WTC11 (cell line): Measurements from ENCODE around the gene CLDN9. TPM values are rescaled to one million over a fixed set of nuclear protein-coding genes. Genes with fewer than 3 reads are reported as not detected.

ENCODE experiments used
- ATAC-seq: fragments of 200-7000 bp; cut with Tn5 transposase; 2 replicates; pipeline ENCODE4 v1.10.0; 2021; ENCODE audit warnings: mild to moderate bottlenecking, moderate library complexity
- CTCF ChIA-PET: fragments of 300-600 bp; sonication (Branson Sonifier 250); formaldehyde crosslinking; loops from one replicate; lab custom pipeline; 2021; ENCODE audit warnings: antibody characterized with exemption; lab: Charles Lee
- POLR2A ChIA-PET: fragments of 350-600 bp; sonication (Branson Sonifier 250); formaldehyde crosslinking; loops from one replicate; lab custom pipeline; 2021; ENCODE audit warnings: antibody characterized with exemption; lab: Charles Lee
- DNase-seq: peaks from one replicate; pipeline ENCODE4 v3.0.0; 2021; ENCODE audit warnings: low spot score
- H3K27ac Mint-ChIP-seq: 2 replicates; pipeline ENCODE4 v1.8.0; 2021; ENCODE audit warnings: mixed read lengths
- H3K27me3 Mint-ChIP-seq: 2 replicates; pipeline ENCODE4 v1.8.0; 2021; ENCODE audit warnings: low read depth, mild to moderate bottlenecking, moderate library complexity, mixed read lengths
- H3K36me3 Mint-ChIP-seq: 2 replicates; pipeline ENCODE4 v1.8.0; 2021; ENCODE audit warnings: mixed read lengths
- H3K4me1 Mint-ChIP-seq: 2 replicates; pipeline ENCODE4 v1.8.0; 2022; ENCODE audit warnings: mixed read lengths
- H3K4me3 Mint-ChIP-seq: 2 replicates; pipeline ENCODE4 v1.8.0; 2021; ENCODE audit warnings: mild to moderate bottlenecking, moderate library complexity, mixed read lengths
- H3K9me3 Mint-ChIP-seq: 2 replicates; pipeline ENCODE4 v1.8.0; 2021; ENCODE audit warnings: mixed read lengths
- AR ChIP-seq: fragments of 250-450 bp; sonication (Bioruptor Pico); IDR thresholded peaks from 2 replicates; pipeline ENCODE4 v1.9.0; 2021; ENCODE audit warnings: mild to moderate bottlenecking
- CREB1 ChIP-seq: sonication (generic); formaldehyde crosslinking; IDR thresholded peaks from 2 replicates; pipeline ENCODE4 v1.8.0; 2023; ENCODE audit warnings: mild to moderate bottlenecking, missing genetic modification reagents
- EMX1 ChIP-seq: fragments of 250-450 bp; sonication (Bioruptor Pico); IDR thresholded peaks from 2 replicates; pipeline ENCODE4 v1.8.0; 2021; ENCODE audit warnings: mild to moderate bottlenecking
- ESRRA ChIP-seq: sonication (generic); formaldehyde crosslinking; IDR thresholded peaks from 2 replicates; pipeline ENCODE4 v1.8.1; 2022; ENCODE audit warnings: mild to moderate bottlenecking, missing genetic modification reagents, borderline replicate concordance
- HMGA2 ChIP-seq: fragments of 250-450 bp; sonication (Bioruptor Pico); IDR thresholded peaks from 2 replicates; pipeline ENCODE4 v1.4.0; 2021; ENCODE audit warnings: mild to moderate bottlenecking, moderate library complexity
- IRF2 ChIP-seq: sonication (generic); formaldehyde crosslinking; IDR thresholded peaks from 2 replicates; pipeline ENCODE4 v1.8.0; 2022; ENCODE audit warnings: low read depth, missing genetic modification reagents, borderline replicate concordance
- KAT7 ChIP-seq: sonication (generic); formaldehyde crosslinking; IDR thresholded peaks from 2 replicates; pipeline ENCODE4 v1.8.1; 2023; ENCODE audit warnings: missing genetic modification reagents, mild to moderate bottlenecking, borderline replicate concordance
- MYBL2 ChIP-seq: sonication (generic); formaldehyde crosslinking; IDR thresholded peaks from 2 replicates; pipeline ENCODE4 v1.8.1; 2023; ENCODE audit warnings: mild to moderate bottlenecking, moderate library complexity, missing genetic modification reagents
- NFE2L1 ChIP-seq: sonication (generic); formaldehyde crosslinking; IDR thresholded peaks from 2 replicates; pipeline ENCODE4 v1.8.1; 2023; ENCODE audit warnings: missing genetic modification reagents
- OVOL2 ChIP-seq: fragments of 250-450 bp; sonication (Bioruptor Pico); IDR thresholded peaks from 2 replicates; pipeline ENCODE4 v1.9.0; 2021; ENCODE audit warnings: mild to moderate bottlenecking, borderline replicate concordance
- PRRX2 ChIP-seq: fragments of 250-450 bp; sonication (Bioruptor Pico); IDR thresholded peaks from 2 replicates; pipeline ENCODE4 v1.8.0; 2021; ENCODE audit warnings: mild to moderate bottlenecking
- RELA ChIP-seq: sonication (generic); formaldehyde crosslinking; IDR thresholded peaks from 2 replicates; pipeline ENCODE4 v1.8.1; 2022; ENCODE audit warnings: missing genetic modification reagents, mild to moderate bottlenecking, borderline replicate concordance
- TEAD4 ChIP-seq: sonication (generic); formaldehyde crosslinking; IDR thresholded peaks from 2 replicates; pipeline ENCODE4 v1.8.0; 2022; ENCODE audit warnings: mild to moderate bottlenecking, missing genetic modification reagents
- ZNF219 ChIP-seq: sonication (generic); formaldehyde crosslinking; IDR thresholded peaks from 2 replicates; pipeline ENCODE4 v1.8.0; 2023; ENCODE audit warnings: missing genetic modification reagents, mild to moderate bottlenecking, borderline replicate concordance
- ZNF281 ChIP-seq: sonication (generic); formaldehyde crosslinking; IDR thresholded peaks from 2 replicates; pipeline ENCODE4 v1.8.0; 2023; ENCODE audit warnings: mild to moderate bottlenecking, missing genetic modification reagents
- total RNA-seq: library from RNA; stranded (reverse); gene quantifications from 3 replicates; pipeline ENCODE4 v1.2.3, GENCODE V29; 2021
- TF ChIP-seq, protein P1 (sequence below): fragments of 250-450 bp; sonication (Bioruptor Pico); conservative IDR thresholded peaks from 2 replicates; pipeline ENCODE4 v1.9.0; 2021; ENCODE audit warnings: mild to moderate bottlenecking
- TF ChIP-seq, protein P2 (sequence below): sonication (generic); formaldehyde crosslinking; IDR thresholded peaks from 2 replicates; pipeline ENCODE4 v1.8.0; 2022; ENCODE audit warnings: mild to moderate bottlenecking, missing genetic modification reagents
- TF ChIP-seq, protein P3 (sequence below): sonication (generic); formaldehyde crosslinking; IDR thresholded peaks from 2 replicates; pipeline ENCODE4 v1.8.1; 2023; ENCODE audit warnings: mild to moderate bottlenecking, missing genetic modification reagents, moderate library complexity
- TF ChIP-seq, protein P4 (sequence below): sonication (generic); formaldehyde crosslinking; IDR thresholded peaks from 2 replicates; pipeline ENCODE4 v1.8.1; 2023; ENCODE audit warnings: mild to moderate bottlenecking, missing genetic modification reagents

CLDN9 gene
- total RNA-seq, 1 experiment from 2014 or later = 0.92 TPM

DNA sequence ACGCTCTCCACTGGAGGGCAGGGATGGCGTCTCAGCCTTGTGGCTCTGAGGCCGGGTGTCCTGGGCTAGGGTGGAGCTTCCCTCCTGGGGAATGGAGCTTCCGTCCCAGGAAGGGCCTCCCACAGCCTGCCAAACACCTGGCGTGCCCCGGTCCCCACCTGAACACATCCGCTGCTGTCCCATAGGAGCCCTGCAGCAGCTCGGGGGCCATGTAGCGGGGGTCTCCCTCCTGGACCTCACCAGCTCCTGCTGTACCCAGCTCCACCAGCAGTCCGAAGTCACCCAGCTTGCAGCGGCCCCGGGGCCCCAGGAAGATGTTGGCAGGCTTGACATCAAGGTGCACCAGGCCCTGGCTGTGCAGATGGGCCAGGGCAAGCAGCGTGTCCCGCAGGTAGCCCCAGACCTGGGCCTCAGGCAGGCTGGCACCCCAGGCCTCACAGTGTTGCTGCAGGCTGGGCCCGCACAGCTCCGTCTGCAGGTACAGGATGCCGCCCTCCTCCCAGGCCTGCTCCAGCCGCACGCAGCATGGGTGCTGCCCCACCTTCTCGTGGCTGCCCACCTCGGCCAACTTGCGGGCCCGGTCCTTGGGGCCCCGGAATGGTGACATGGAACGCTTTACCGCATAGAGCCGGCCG lies 37.4 kb upstream of the CLDN9 start (continued):
- TF ChIP-seq ESRRA (CRISPR knock-in tag) (no peak), KAT7 (CRISPR knock-in tag) (no peak), CREB1 (CRISPR knock-in tag) (no peak), ZNF219 (CRISPR knock-in tag) (no peak)
- TF ChIP-seq, protein P1, sequence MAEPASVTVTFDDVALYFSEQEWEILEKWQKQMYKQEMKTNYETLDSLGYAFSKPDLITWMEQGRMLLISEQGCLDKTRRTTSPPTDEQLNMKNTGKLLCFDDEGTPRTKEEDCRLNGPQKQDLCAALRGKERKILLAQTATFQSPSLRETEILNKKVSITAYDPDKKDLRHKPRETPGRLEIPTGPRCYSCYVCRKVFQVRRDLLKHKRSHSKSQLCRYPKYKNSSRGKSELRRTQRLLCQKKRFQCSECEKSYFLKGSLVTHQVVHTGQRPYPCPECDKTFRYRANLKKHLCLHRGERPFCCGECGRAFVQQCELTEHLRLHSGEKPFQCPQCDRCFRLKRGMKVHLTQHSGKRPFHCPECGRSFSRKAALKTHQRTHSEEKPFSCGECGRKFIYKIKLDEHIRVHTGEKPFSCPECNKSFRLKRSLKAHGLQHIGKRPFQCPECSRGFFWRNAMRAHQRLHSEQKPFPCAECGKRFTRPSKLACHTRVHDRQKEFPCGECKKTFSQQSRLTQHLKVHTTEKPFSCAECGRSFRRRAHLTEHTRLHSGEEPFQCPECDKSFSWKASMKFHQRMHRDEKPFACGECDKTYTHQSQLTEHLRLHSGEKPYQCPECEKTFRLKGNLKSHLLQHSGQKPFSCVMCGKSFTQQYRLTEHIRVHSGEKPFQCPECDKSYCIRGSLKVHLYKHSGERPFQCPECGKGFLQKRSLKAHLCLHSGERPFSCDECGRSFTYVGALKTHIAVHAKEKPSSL (CRISPR knock-in tag) = no peak

DNA sequence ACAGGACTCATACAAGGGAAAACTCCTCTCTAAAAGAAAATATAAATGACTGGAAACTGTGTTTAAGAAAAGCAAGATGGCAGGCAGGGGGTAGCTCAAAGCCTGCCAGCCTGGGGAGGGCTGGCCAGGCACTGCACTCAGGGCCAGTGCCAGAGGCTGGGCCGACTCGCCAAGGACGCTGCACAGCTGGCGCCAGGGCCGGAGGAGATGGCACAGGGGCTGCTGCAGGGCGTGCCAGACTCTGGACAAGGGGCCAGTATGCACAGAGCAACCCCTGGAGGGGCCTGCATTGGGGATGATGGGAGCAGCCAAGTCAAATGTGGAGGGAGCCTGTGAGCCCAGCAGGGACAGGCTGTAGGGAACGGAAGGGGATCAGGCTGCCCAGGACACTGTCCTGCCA lies 36.5 kb upstream of the CLDN9 start:
- no peak for DNase-seq
- no peak overlapping the region for H3K27ac Mint-ChIP-seq
- ChIA-PET CTCF (interaction anchor here (0.8 kb wide), 1 partner anchor 32 kb away, joined by 3 read pairs; no protein-coding TSS in a partner anchor), POLR2A (no interaction called here)
- no peaks in the 10 kb centered on the region for H3K27me3 Mint-ChIP-seq
- no peak overlapping the region for H3K4me3 Mint-ChIP-seq
- TF ChIP-seq PRRX2 (CRISPR knock-in tag) = no peak
- TF ChIP-seq, protein P2, sequence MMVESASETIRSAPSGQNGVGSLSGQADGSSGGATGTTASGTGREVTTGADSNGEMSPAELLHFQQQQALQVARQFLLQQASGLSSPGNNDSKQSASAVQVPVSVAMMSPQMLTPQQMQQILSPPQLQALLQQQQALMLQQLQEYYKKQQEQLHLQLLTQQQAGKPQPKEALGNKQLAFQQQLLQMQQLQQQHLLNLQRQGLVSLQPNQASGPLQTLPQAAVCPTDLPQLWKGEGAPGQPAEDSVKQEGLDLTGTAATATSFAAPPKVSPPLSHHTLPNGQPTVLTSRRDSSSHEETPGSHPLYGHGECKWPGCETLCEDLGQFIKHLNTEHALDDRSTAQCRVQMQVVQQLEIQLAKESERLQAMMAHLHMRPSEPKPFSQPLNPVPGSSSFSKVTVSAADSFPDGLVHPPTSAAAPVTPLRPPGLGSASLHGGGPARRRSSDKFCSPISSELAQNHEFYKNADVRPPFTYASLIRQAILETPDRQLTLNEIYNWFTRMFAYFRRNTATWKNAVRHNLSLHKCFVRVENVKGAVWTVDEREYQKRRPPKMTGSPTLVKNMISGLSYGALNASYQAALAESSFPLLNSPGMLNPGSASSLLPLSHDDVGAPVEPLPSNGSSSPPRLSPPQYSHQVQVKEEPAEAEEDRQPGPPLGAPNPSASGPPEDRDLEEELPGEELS = no peak
- TF ChIP-seq MYBL2 = no peak
- TF ChIP-seq, protein P3, sequence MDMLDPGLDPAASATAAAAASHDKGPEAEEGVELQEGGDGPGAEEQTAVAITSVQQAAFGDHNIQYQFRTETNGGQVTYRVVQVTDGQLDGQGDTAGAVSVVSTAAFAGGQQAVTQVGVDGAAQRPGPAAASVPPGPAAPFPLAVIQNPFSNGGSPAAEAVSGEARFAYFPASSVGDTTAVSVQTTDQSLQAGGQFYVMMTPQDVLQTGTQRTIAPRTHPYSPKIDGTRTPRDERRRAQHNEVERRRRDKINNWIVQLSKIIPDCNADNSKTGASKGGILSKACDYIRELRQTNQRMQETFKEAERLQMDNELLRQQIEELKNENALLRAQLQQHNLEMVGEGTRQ (CRISPR knock-in tag) = no peak
- no peak for TF ChIP-seq AR (CRISPR knock-in tag)
- TF ChIP-seq ZNF281 (CRISPR knock-in tag) = no peak
- peaks cover 9% of the 10 kb centered on the region; the same call in 1 of the 2 replicates for H3K36me3 Mint-ChIP-seq
- peaks cover 10% of the 10 kb centered on the region for H3K4me1 Mint-ChIP-seq
- no peaks in the 10 kb centered on the region for H3K9me3 Mint-ChIP-seq
- ATAC-seq = no peak

DNA sequence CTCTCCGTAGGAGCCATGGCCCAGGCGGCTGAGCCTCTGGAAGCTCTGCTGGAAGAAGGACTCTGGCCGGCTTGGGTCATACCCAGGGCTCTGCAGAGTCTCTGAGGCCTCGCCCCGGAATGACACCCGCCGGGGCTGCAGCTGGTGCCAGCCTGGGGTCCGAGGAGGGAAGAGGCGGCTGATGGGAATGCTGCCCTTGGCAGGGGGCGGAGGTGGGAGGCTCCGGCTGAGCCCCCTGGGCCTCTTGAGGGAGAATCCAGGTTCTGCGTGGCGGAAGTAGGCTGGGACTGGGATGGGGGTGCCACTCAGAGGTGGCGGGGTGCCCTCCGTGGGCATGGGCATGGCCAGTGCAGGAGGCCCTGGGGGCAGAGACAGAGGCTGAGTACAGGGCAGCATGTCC lies 36.0 kb upstream of the CLDN9 start:
- Mint-ChIP-seq H3K27ac (no peak overlapping the region), H3K4me1 (peaks cover 15% of the 10 kb centered on the region), H3K27me3 (no peaks in the 10 kb centered on the region), H3K36me3 (peaks cover 9% of the 10 kb centered on the region; the same call in 1 of the 2 replicates)
- CTCF ChIA-PET = interaction anchor here (0.8 to 1.9 kb wide), 3 partner anchors 31 to 52 kb away, joined by 3 to 6 read pairs (median 4); no protein-coding TSS in a partner anchor
- POLR2A ChIA-PET = no interaction called here
- no peak for DNase-seq
- no peak for TF ChIP-seq KAT7 (CRISPR knock-in tag)
- no peak for TF ChIP-seq IRF2 (CRISPR knock-in tag)
- TF ChIP-seq RELA (CRISPR knock-in tag) = no peak
- TF ChIP-seq TEAD4 (CRISPR knock-in tag) = no peak
- TF ChIP-seq, protein P4, sequence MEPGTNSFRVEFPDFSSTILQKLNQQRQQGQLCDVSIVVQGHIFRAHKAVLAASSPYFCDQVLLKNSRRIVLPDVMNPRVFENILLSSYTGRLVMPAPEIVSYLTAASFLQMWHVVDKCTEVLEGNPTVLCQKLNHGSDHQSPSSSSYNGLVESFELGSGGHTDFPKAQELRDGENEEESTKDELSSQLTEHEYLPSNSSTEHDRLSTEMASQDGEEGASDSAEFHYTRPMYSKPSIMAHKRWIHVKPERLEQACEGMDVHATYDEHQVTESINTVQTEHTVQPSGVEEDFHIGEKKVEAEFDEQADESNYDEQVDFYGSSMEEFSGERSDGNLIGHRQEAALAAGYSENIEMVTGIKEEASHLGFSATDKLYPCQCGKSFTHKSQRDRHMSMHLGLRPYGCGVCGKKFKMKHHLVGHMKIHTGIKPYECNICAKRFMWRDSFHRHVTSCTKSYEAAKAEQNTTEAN (CRISPR knock-in tag) = no peak
- no peak for TF ChIP-seq NFE2L1
- no peak for TF ChIP-seq OVOL2
- no peak for TF ChIP-seq EMX1 (CRISPR knock-in tag)
- TF ChIP-seq HMGA2 (CRISPR knock-in tag) = no peak
- TF ChIP-seq, all 79 proteins: peak for 0
- no peak for ATAC-seq
- Mint-ChIP-seq H3K4me3 (no peak overlapping the region), H3K9me3 (no peaks in the 10 kb centered on the region)
